RCC 7860 (cell line): ENCODE measurements around the gene SERPINA4.
"Not testable (repeated sequence)": the region's sequence is repeated elsewhere in the genome, so short reads cannot be mapped to it uniquely, and the experiment has no call there.

ENCODE experiments used
- DNase-seq: peaks from one replicate; pipeline ENCODE4 v3.0.0-alpha.2; 2015; ENCODE audit warnings: low spot score
- FAIRE-seq: peaks from 2 replicates; lab custom pipeline; 2012; peaks lifted over from hg19 to GRCh38; lab: Jason Lieb, UNC

The SERPINA4 gene

DNA sequence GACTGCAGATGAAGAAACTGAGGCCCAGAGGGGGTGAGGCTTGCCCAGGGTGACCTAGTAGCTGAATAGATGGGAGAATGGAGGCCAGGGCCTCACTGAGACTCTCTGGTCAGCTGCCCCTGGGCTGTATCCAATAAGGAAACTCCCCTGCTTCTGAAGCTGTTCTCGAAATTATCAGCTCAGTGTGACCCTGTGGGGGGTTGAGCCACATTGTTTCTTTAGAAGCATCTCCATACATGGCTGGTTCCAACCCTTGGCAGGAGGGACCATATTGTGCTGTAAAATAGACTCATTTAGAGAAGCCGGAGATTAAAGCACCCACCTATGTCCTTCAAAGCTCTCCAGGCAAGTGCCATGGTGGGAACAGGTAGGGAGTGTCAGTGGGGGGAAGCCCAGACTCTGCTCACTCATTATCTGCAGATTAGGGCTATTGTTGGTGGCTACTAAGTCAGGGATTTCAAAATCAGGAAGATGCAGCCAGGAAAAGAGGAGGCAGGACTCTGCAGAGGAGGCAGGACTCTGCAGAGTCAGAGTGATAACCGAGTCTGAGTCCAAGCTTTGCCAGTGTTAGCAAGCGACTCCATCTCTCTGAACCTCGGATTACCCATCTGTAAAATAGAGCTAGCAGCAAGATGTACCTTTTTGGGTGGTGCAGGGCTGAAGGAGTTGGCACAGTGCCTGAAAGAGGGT lies 23.5 kb downstream of the SERPINA4 start:
- FAIRE-seq (no peak), DNase-seq (no peak)

DNA sequence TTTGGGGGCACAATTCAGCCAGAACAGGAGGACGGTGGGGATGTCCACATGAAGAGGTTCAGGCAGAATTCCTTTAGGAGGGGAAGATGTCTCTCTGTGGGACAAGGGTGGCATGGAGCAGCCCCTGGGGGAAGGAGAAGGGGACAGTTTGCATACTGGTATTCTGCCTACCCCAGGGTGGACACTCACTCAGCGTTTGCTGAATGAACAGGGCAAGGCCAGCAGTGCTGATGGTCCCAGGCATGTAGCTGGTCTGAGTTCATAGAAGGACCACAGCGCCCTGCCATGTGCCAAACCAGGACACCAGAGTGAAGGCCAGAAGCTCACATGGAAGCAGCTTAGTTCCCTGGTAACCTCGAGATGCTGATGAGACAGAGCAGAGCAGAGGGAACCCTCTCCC lies 25.4 kb downstream of the SERPINA4 start:
- DNase-seq (no peak), FAIRE-seq (no peak)

DNA sequence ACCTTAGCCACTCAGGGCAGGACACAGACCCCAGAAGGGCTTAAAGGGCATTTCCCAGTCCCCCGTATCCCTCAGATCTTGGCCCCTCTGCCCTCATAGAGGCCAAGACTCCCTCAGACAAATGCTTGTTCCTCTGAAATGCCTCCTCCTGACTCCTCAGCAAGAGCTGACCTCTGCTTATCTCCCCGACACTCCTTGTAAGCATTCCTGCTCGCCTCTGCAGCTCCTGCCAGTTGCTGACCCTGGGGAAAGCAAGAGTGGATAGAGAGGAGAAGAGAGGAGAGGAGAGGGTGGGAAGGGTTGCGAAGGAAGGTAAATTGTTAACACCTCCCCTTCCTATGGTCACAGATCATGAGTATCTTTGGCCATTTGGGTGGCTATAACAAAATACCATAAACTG lies 27.1 kb downstream of the SERPINA4 start:
- no peak for DNase-seq

DNA sequence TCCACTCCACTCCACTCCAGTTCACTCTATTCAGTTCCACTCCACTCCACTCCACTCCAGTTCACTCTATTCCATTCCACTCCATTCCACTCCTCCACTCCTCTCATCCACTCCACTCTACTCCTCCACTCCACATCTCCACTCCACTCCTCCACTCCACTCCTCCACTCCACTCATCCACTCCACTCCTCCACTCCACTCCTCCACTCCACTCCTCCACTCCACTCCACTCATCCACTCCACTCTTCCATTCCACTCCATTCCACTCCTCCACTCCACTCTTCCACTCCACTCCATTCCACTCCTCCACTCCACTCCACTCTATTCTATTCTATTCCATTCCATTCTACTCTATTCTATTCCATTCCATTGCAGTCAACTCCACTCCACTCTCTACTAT lies 29.8 kb downstream of the SERPINA4 start:
- no peak for FAIRE-seq
- DNase-seq = no peak

More for the DNA sequence above, 27.1 kb downstream of the SERPINA4 start:
- FAIRE-seq = no peak

DNA sequence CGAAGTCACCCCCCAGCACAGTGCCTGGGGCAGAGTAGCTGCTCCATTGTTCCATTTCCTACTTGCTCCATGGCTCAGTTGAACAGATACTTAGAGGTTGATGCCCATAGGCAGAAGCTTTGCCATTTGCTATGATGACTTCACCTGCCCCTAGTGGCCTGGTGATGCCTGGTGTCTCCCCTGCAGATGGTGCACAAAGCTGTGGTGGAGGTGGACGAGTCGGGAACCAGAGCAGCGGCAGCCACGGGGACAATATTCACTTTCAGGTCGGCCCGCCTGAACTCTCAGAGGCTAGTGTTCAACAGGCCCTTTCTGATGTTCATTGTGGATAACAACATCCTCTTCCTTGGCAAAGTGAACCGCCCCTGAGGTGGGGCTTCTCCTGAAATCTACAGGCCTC lies 30.6 kb downstream of the SERPINA4 start:
- DNase-seq (no peak), FAIRE-seq (no peak)

DNA sequence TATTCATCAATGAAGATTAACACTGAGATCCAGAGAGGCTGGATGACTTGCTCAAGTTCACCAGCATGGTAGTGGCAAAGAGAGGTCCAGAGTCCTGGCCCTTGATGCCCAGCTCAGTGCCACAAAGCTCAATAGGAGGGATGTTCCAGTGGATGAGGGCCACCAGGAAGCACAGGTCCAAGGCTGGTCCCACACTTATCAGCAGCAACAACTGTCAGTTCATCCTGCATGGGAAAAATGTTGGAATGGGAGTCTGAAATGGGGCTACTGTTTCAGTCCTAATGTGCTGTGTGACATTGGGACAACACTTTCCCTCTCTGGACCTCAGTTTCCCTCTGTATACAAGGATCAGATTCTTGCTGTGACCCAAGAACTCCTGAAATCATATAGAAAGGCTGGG lies 31.2 kb downstream of the SERPINA4 start:
- DNase-seq = no peak

DNA sequence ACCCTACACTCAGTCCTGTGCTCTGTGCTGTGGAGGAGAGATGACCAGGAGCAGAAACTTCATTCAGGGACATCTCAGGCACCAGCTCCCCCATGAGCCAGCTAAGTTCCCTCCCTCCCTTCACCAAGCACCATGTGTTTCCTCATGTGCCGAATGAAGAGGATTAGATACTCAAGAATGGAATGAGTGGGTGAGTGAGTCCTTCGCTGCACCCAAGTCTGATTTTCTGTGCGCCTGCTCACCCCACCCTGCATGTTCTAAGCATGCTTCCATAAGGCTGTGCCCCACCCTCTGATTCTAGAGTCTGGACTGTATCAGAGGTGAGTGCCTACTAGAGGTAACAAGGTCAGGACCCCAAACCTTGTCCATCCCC lies 32.1 kb downstream of the SERPINA4 start:
- no peak for DNase-seq
- no peak for FAIRE-seq

More for the DNA sequence above, 31.2 kb downstream of the SERPINA4 start:
- FAIRE-seq = no peak

DNA sequence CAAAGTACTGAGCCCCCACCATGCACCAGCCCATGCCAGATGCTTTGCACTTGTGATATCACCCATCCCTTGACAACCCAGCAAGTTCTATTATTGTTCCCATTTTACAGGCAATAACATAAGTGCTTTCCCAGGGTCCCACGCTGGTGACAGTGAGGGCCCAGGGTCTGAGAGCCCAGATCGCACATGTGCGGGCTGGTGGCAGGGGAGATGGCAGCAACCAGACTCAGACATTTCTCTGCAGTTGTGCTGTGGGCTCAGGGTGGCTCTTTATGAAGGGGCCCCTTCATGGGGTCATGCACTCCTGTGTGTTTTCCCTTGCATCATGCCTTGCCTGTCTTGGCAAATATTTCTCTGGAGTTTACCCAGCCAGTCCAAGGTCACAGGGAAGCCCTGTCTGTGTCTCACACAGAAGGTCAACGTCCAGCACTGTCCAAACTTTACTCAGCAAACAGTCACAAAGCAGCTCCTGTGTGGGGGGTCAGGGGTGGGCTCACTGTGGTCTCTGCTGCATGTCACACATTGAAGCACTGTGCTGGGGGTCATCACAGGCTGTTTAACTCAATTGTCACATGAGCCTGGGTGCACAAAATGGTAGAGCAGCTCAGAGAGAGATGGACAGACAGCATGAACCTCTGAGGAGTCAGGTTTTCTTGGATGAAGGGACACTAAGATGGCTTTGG lies 32.6 kb downstream of the SERPINA4 start:
- FAIRE-seq = no peak
- DNase-seq = no peak

DNA sequence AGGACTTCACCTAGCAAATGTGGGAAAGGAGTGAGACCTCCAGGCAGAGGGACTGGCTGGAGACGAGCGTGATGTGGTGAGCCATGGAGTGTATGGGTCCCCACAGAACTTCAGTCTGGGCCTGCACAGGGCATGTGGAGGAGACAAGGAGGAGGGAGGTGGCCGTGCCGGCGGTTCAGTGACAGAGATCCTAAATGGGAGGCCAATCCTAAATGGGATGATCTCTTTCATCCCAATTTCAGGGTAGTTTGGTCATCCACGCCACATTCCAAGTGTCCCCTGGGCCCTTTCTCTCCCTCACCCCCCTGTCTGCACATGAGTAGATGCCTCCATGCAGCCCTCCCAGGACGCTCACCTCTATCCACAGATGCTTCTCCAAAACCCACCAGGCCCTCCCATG lies 33.2 kb downstream of the SERPINA4 start:
- no peak for FAIRE-seq
- DNase-seq = no peak

DNA sequence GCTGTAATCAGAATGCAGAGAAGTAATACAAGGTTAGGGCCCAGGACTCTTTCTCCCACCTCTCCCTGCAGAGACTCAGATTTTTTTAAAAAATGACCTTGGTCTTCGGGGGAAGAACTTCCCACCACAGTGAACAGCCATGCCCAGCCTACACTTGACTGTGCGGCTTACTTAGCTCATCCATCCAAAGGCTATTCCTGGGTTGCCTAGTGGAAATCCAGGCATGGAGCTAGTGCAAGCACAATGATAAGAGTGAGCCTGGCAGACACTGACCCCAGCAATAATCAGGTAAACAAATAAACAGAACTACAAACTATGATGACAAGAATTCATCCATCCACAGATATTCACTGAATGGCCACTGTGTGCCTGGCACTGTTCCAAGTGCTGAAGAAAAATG lies 34.7 kb downstream of the SERPINA4 start:
- FAIRE-seq (no peak), DNase-seq (no peak)

DNA sequence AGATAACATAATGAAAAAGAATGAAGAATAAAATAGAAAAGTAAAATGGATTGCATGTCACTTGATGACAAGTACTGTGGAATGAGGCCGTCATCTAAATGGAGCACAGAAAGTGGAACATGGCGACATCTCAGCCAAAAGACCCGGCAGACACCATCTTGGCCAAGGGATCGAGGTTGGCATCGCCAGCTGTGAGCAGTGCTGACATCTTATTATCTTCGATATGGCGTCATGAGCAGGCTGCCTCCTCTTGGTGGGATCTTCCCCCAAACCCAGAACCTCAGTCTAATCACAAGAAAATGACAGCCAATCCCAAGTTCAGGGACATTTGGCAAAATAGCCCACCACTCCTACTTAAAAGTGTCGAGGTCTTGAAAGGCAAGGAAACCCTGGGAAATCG lies 35.1 kb downstream of the SERPINA4 start:
- DNase-seq (no peak), FAIRE-seq (no peak)

DNA sequence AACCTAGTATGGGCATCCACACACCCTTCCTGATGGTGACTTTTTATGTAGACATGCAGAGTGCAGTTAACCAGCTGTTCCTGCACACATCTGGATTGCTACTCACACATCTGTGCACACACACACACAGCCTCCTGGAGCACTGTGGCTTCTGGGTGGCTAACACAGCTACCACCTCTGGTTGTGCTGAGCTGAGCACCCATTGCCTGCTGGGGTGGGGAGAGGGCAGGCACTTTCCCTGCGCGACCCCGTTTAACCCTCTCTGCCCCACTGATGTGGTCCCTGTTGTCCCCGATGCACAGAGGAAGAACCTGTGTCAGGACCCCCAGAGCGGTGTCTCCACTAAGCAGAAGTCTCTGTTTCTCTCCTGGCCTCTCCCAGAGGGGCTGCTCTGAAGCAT lies 36.5 kb downstream of the SERPINA4 start:
- FAIRE-seq (no peak), DNase-seq (no peak)

DNA sequence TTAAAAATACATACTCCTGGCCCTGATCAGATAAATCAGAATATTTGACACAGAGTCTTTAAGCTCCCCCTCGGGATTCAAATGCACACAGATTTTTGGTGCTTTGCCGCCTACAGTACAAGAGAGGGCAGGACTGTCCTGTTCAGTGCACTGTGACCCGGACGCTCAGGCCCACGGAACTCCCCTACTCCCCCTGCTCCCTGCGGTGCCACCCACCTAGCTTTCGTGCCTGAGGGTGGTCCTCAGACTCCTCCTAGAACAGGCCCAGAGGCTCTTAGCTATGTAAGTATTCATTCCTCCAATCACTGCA lies 37.2 kb downstream of the SERPINA4 start:
- no peak for DNase-seq
- no peak for FAIRE-seq

DNA sequence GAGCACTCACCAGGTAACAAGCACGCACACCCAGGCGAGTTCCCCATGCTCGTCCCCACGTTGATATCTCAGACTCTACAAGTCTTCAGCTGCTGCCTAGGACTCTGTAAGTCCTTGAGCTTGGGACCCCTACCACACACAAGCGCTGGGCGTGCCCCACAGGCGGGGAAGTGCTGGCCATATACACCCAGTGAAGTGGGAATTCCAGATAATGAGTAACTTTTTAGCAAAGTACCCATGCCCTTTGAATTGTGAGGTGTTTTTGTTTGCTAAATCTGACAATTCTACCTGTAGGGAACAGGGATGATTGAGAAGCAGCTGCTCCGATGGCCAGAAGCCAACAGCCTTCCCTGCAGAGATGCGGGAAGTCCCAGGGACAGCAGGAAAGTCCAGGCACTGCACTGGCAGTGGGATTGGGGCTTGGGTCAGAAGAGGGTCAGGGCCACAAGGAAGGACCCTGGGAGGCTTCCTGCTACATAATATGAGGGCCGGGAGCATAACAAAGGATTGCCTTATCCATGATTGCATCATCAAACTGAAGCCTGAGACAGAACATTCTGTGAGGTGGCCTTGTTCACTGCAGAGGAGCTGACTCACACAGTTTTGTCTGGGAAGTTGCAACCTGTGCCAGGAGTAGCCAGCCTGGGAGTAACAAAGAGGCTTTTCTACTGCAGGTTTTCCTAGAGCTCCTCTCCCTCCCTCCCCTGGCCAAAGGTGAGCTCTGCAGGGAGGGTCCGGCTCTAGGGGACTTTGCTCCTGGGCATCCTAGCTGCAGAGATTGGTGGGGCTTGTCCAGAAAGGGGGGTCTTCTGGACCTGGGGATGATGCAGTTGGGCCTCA lies 37.8 kb downstream of the SERPINA4 start:
- FAIRE-seq (peak; percentile 85), DNase-seq (peak; percentile 93)

DNA sequence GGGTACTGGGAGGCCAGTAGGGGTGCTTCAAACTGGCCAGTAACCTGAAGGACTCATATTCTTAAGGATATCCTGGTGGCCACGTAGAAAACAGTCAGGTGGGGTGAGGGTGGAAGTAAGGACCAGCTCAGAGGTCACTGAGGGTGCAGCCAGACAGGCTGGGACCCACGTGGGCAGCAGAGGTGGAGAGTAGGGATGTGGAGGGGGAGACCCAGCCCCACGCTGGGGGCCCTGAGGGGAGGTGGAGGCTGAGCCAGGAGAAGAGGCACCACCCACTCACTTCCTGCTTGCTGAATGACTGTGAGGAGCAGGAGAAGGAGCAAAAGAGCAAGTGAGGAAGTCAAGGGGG lies 38.4 kb downstream of the SERPINA4 start:
- FAIRE-seq (no peak), DNase-seq (peak; percentile 41)

DNA sequence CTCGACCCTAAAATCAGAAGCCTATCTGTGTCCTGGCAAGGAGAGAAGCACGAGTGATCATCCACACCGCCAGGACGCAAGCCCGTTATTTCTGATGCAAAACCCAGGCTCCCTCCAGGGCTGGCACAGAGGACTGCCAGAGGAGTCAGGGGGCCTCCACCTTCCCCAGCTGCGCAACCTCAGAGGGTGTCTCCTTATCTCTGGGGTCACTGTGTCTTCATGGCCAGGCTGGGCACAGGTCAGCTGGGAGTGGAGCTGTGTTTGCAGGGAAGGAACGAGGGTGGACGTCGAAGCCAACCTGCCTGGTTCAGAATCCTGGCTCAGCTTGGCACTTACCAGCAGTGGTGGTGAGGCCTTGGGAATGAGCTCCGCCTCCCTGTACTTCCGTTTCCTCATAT lies 38.9 kb downstream of the SERPINA4 start:
- no peak for FAIRE-seq
- no peak for DNase-seq

DNA sequence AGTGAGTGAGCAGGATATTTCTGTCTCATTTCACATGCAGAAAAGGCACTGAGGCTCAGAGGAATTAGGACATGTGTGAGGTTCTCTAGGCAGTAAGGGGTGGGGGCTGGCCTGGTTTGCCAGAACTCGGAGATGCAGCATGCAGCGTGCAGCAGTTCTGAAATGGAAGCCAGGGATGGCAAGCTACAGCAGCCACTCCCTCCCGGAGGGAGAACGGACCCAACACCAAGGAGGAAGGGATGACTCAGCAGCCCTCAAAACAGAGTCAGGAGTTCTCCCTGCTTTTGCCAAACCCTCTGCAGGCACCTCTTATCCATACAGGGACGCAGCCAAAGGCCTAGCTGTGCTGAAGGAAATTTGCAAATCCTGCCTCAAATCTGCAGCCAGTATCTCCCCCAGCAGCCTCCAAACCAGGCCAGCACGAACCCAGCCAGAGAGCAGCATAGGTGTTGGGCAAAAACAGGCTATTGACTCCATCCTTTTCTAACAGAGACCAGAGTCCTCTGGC lies 40.7 kb downstream of the SERPINA4 start:
- DNase-seq = peak; percentile 31
- FAIRE-seq = no peak

DNA sequence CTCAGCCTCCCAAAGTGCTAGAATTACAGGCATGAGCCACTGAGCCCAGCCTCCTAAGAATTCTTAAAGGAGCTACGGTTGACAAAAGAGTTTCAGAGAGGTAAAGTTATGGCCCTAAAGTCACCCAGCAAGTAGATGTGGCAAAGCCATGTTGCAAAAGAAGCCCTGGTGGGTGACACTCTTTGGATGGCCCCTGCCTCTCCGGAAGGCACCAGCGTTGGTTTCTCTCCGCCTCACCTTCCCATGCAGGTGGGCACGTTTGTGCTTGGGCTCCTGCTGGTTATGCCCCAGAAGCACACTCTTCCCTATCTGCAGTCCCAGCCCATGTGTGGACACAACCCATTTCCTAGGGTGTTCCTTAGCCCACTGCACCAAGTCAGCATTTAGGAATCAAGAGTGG lies 41.5 kb downstream of the SERPINA4 start:
- FAIRE-seq (no peak), DNase-seq (no peak)

DNA sequence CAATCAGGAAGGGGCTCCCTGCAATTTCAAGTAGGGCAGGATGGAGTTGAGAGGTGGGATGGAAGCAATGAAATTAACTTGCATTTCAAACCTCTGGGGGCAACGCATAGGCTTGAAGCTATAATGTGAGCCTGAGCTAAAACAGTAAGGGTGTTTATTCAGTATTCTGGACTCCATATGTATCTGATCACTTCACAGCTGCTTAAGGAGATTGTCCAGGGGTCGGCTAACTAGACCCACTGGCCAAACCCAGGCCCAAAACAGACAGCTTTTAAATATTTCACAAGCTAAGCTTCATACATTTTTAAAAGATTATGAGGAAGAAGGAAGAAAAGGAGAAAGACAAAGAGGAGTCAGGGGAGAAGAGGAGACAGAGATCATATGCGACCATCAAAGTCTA lies 44.1 kb downstream of the SERPINA4 start:
- DNase-seq (no peak), FAIRE-seq (no peak)

DNA sequence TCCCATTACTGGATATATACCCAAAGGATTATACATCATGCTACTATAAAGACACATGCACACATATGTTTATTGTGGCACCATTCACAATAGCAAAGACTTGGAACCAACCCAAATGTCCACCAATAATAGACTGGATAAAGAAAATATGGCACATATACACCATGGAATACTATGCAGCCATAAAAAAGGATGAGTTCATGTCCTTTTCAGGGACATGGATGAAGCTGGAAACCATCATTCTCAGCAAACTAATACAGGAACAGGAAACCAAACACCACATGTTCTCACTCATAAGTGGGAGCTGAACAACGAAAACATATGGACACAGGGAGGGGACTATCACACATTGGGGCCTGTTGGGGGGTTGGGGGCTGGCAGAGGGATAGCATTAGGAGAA lies 47.7 kb downstream of the SERPINA4 start:
- DNase-seq, FAIRE-seq: not testable (repeated sequence)

DNA sequence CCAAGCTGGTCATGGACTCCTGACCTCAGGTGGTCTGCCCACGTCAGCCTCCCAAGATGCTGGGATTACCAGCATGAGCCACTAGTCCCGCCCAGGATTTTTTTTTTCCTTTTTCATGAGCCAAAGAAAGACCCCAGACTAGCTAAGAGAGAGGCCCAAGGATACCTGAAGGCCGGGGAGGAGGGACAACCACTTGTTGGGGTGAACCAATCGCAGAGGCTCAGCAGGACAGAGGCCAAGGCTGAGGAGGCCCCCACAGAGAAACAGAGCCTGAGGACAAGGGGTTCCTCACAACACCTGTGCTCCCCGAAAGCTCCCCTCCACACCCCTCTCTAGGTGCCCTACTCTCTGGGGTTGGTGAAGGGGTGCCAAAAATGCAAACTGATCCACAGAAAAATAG lies 49.9 kb downstream of the SERPINA4 start:
- DNase-seq (no peak), FAIRE-seq (no peak)

DNA sequence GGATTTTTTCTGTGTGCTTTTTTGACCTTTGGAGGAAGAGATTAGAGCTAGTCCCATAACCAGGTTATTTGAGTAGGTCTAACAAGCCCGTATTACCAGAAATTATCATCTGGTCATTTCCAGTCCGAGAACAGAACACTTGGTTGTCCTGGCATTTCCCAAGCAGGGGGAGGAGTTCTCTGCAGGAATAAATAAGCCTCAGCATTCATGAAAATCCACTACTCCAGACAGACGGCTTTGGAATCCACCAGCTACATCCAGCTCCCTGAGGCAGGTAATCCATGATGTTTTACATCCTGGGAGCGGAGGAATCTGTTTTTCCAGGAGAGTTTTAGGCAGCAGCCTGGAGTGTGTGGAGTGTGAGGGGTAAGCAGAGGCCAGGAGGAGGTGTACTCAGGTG lies 50.9 kb downstream of the SERPINA4 start, which contains the start of gene SERPINA3:
Gene SERPINA3 (plus strand): TSS at position 218 of the 400 bp plus-strand sequence. CDS start 2,051 bp downstream, outside the sequence.
- DNase-seq = no peak
- no peak for FAIRE-seq
